ENCODE data around the gene MYH13.

- no peak for TF ChIP-seq CTCF (IDR thresholded peaks at IDR 0.05; ENCODE audit: low read length)
- no peak for TF ChIP-seq EZH2 (optimal IDR thresholded peaks at IDR 0.05; ENCODE audit: low read depth, low read length)
Observed at GRCh38 chr17:10323812-10324610, 48.8 kb downstream of the MYH13 start.
